MV-4-11 (cell line): ENCODE data around the gene SPDYE1.
"Not testable (repeated sequence)": the region's sequence is repeated elsewhere in the genome, so short reads cannot be mapped to it uniquely, and the experiment has no call there.

ENCODE experiments used
- DNase-seq: peaks from one replicate; lab custom pipeline; 2025; lab: John Stamatoyannopoulos, UW

The SPDYE1 gene

DNA sequence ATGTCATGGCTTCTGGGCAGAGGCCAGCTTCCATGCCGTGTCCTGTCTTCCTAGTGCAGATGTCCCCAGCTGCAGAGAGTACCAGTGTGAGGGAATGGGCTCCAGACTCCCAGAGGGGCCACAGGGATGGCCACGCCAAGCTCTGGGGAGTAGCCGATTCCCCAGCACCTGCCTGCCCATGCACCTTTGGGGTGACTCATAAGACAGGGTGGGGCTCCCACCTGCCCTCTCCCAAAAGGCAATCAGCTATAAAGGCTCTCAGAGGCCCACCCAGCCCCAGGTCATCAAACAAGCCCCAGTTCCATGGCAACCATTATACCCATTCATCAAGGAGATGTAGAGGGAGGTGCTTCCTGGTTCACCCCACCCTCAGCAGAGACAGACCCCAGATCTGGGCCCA, at the start of gene SPDYE1:
TSS of gene SPDYE1 (plus strand) at position 366 of the 400 bp plus-strand sequence. CDS start 2,053 bp downstream, outside the sequence.
- not testable (repeated sequence) for DNase-seq

DNA sequence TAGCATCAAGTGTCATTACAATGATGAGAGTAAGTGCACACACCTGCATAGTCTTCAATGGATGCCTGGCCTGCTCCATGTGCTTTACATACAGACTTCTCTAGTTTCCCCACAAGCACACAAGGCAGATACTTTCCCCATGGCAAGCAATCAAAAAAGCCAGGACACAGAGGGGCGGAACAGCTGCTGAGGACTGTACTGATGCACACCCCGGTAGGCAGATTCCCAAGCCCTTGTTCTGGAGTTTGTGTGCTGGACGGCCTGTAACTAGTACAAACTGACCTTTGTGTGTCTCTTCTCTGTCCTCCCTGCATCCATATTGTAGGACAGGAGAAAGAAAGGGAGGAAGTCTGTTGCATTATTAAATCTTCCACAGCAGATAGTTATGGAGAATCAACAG, 45.7 kb upstream of the SPDYE1 start:
- DNase-seq: no peak

DNA sequence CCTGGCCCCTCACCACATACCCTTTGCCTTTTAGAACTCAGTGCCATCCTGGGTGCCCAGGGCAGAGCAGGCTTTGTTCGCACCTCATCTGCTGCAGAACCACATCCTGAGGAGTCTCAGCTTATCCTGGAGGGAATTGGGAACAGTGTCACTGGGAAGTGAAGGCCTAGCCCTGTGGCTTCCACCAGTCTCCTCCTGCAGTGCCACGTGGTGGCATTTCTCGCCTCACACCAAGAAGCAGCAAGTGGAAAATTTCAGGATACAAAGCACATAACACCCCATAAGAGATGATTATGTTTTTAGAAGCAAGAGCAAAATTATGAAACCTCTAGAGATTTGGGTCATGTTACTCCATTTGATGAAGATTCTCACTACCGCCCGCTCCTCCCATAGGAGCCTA, 44.6 kb upstream of the SPDYE1 start:
- no peak for DNase-seq

DNA sequence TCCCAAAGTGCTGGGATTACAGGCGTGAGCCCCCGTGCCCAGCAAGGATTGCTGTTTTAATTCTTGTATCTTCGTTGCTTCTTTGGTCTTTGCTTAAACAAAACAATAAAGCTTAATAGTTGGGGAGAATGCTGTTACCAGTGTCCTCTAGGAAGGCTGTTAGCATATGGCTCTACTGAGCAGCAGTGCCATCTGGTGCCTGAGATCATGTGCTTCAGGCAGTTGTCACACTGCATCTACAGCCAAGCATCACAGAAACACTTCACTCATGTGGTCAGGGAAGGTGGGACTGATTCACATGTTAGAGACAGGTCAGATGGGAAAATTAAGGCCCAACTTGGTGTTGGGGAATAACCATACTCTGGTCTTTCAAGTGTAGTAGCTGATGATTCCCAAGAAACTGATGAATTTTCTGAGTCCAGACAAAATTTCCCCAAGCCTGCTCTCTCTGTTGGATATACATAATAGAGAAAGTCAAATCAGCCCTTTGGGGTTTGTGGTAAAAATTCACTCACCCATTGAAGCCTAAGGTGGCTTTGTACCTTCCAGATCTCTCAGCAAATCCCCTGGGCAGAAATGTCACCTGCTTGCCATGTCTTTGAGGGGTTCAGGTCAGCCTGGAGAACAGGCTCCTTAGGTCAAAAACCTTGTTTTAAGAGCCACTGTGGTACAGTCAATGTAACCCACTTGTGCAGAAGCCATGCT, 43.0 kb upstream of the SPDYE1 start:
- peak; percentile 50 for DNase-seq

- no peak for DNase-seq
These were observed 41.7 kb upstream of the SPDYE1 start for GRCh38 chr7:43956027-43956426.

- no peak for DNase-seq
These were observed 36.8 kb upstream of the SPDYE1 start for GRCh38 chr7:43960933-43961332.

DNA sequence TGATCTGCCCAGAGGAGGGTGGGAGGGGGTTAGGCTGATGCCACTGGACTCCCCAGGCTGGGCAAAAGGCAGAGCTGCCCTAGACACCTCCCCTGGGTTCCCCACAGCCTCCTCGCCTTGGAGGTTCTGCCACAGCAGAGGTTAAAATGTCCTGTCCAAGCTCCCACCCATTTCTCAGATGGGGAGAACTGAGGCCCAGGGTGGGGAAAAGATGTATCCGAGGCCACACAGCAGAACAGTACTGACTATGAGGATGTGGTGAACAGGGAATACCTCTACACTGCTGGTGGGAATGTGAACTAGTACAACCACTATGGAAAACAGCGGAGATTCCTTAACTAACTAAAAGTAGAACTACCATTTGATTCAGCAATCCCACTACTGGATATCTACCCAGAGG, 31.3 kb upstream of the SPDYE1 start:
- DNase-seq: not testable (repeated sequence)

DNA sequence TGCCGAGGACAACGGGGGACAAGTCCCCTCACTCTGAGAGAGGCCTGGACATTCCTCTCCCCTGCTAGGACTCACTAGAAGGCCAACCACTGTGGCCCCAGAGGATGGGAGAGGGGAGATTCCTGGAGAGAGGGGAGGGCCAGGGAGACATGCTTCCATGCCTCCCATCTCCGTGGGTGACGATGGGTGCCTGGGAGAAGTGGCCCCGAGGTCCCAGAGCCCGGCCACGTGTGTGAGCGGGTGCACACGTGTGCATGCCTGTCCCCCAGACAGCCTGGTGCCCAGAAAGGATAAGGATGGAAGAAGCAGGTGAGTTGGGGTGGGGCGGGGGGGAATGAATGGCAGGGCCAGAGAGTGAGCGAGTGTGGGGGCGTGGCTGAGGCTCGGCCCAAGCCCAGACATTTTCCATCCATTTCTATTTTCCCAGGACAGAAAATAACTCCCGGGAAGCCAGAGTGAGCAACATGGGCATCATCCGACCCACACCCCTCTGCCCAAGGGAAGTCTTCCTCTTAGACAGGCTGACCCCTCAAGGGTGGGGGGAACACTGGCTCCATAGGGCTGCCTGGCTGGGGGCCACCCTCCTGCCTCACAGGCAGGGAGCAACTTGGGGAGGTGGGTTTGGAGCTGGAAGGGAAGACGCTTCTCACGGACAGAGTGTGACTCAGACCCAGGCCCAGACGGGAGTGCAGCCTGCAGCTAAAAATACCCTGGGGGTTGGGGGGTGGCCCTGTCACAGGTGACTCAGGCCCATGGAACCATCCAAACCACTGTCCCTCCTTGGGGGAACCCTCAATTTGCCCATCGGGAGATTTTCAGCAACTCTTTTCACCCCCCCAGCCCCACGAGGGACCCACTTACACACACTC, 29.3 kb upstream of the SPDYE1 start:
- not testable (repeated sequence) for DNase-seq

DNA sequence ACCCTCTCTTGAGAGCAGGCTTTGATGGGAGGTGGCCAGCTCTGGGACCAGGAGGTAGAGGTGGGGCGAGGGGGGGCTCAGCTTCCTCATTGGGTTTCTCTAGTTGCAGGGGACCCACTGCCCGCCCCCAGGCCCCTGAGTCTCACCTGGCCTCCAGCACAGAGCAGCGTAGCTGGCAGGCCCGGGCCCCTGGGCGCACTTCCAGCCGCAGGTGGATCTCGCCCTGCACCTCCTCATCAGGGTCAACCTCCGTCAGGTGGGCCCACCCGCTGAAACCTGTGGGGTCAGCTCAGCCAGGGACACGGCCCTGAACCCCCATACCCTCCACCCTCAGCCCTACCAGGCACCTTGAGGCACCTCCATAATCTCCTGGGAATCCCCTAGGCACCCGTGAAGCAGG, 28.1 kb upstream of the SPDYE1 start:
- DNase-seq: not testable (repeated sequence)

DNA sequence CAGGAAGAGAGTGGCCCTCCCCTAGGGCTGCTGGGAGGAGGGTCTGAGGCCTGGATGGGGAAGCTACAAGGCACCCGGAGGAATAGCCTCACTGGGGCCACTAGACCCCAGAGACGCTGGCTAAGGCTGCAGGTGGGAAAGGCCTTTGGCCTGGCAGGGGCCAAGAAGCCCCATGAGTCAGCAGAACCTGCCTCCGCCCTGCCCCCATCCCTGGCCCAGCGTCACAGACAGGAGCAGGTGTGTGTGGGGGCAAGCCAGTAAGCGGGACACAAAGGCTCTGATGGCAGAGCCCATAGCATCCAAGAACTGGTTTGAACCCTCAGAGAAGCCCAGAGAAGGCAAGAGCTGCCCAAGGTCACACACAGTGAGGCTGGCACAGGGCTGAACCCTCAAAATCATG, 27.0 kb upstream of the SPDYE1 start:
- not testable (repeated sequence) for DNase-seq

DNA sequence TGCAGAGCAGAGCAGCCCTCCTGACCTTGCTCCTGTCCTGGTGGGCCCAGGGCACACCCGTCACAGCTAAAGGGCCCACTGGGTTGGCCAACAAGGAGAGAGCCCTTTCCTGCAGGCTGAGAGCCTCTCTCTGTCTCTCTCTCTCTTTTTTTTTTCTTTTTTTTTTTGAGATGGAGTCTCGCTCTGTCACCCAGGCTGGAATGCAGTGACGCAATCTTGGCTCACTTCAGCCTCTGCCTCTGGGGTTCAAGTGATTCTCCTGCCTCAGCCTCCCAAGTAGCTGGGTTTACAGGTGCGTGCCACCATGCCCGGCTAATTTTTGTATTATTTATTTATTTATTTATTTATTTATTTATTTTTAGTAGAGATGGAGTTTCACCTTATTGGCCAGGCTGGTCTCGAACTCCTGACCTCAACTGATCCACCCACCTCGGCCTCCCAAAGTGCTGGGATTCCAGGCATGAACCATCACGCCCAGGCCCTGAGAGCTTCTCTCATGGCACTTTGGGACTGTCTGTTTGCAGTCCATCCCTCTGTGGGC, 23.6 kb upstream of the SPDYE1 start:
- DNase-seq: not testable (repeated sequence)

GRCh38 chr7:43974725-43975482, 22.8 kb upstream of the SPDYE1 start:
- DNase-seq: not testable (repeated sequence)

GRCh38 chr7:43977525-43977924, 20.2 kb upstream of the SPDYE1 start:
- DNase-seq: no peak

- DNase-seq: not testable (repeated sequence)
These were observed 19.6 kb upstream of the SPDYE1 start for GRCh38 chr7:43978102-43978501.

- not testable (repeated sequence) for DNase-seq
These were observed 14.8 kb upstream of the SPDYE1 start for GRCh38 chr7:43982848-43983247.

GRCh38 chr7:43983736-43984135, 14.0 kb upstream of the SPDYE1 start:
- DNase-seq: not testable (repeated sequence)

DNA sequence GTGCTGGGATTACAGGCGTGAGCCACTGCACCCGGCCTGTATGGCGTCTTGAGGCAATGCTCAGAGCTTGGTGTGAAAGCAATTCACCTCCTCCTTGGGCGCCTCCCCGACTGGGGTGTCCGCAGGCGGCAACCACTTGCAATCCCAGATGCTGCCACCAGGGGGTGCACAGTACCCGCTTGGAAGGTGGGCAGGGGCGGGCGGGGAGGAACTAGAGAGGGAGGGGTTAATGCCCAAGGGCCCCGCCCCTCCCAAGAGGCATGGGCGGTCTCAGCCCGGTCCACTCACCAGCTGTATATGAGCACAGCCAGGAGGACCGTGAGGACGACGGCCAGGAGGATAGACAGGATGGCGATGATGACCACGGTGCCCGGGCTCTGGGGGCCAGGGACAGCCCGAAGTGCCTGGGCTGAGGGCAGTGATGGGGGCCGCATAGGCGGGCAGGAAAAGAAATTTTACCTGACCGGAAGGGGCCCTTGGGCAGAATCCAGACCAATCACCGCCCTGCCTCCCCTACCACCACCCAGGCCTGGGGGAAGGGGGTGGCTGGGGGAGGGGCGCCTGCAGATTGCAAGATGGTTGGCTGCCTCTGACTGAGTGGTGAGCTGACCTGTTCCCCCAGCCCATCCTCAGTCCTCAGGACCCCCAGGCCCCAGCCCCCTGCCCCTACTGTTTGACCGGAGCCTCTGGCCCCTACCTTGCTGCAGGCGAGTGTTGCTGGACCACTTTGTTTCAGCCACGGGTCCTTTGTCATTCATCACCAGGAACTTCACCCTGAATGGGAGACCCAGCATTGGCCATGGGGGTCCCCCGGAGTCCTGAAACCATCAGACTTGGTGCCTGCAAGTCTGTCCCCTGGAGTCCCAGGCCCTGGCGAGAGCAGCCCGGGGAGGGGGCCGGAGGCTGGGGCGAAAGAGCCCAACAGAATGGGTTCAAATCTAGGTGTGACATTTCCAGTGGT, 11.5 kb upstream of the SPDYE1 start:
- peak; percentile 51 for DNase-seq

DNA sequence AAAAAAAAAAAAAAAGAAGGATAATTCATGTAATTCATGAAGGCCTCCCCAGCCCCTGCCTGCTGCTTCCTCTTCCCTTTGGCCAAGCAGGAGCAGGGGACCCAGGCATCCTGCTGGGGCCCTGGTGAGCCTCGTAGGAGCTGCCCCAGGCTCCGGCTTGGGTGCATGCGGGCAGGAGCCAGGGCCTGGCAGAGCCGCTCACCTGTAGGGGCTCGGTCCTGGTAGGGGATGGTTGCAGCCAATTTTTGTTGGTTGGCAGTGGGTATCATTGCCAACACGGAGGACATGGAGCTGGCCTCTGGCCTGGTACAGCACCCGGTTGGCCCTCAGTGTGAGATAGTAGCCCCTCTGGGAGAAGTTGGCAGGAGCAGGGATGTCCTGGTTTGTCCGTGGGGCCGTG, 10.2 kb upstream of the SPDYE1 start:
- DNase-seq: not testable (repeated sequence)

- not testable (repeated sequence) for DNase-seq
These were observed 7.6 kb upstream of the SPDYE1 start for GRCh38 chr7:43990011-43990585.

DNA sequence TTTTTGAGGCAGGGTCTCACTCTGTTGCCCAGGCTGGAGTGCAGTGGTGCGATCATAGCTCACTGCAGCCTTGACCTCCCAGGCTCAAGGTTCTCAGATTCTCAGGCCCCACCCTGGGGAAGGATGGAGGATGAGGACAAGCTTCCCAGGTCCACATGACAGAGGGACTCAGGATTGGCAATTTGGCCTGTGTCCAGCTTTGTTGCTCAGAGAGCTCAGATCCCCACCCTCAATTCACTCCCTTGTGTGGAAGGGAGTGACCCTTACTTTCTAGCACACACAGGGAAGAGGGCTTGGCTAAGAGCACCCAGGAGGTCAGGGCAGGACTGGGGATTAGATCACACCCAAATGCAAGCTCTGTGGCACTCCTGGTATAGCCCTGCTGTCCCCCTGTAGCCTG, 6.9 kb upstream of the SPDYE1 start:
- DNase-seq: not testable (repeated sequence)
